Osteoblast (primary cell): ENCODE data around the gene ANAPC13. TPM values are rescaled to one million over a fixed set of nuclear protein-coding genes. Genes with fewer than 3 reads are reported as not detected.

Experiments
- DNase-seq: peaks from one replicate; pipeline ENCODE4 v3.0.0; 2011; ENCODE audit warnings: low spot score, mixed read lengths; ENCODE audit not compliant: insufficient read length; ENCODE audit errors: missing footprints
- H2AFZ ChIP-seq: 2 replicates; pipeline ENCODE4 v1.6.0; 2011; ENCODE audit warnings: mild to moderate bottlenecking, low read length
- H3K27ac ChIP-seq: 2 replicates; pipeline ENCODE4 v1.5.1; 2011; ENCODE audit warnings: mild to moderate bottlenecking, low read depth, low read length, moderate library complexity
- H3K27me3 ChIP-seq: 2 replicates; pipeline ENCODE4 v1.6.0; 2012; ENCODE audit warnings: mild to moderate bottlenecking, control low read depth, inconsistent platforms, low read length, moderate library complexity; ENCODE audit not compliant: insufficient read depth
- H3K36me3 ChIP-seq: 2 replicates; pipeline ENCODE4 v1.5.1; 2011; ENCODE audit warnings: mild to moderate bottlenecking, low read length, control low read depth, moderate library complexity; ENCODE audit not compliant: insufficient read depth
- H3K4me1 ChIP-seq: 2 replicates; pipeline ENCODE4 v1.5.1; 2011; ENCODE audit warnings: mild to moderate bottlenecking, low read length, control low read depth, moderate library complexity; ENCODE audit not compliant: insufficient read depth
- H3K4me2 ChIP-seq: 2 replicates; pipeline ENCODE4 v1.6.0; 2011; ENCODE audit warnings: mild to moderate bottlenecking, low read length; ENCODE audit not compliant: insufficient read depth
- H3K4me3 ChIP-seq: fragments of 200-600 bp; sonication (generic); 3 replicates; pipeline ENCODE4 v1.5.1; 2012; ENCODE audit warnings: mild to moderate bottlenecking, low read length, inconsistent platforms; ENCODE audit not compliant: insufficient read depth
- H3K79me2 ChIP-seq: 2 replicates; pipeline ENCODE4 v1.6.0; 2012; ENCODE audit warnings: mild to moderate bottlenecking, low read length, control low read depth, inconsistent platforms; ENCODE audit not compliant: insufficient read depth
- H3K9me3 ChIP-seq: 2 replicates; pipeline ENCODE4 v1.5.1; 2011; ENCODE audit warnings: low read depth, low read length, control low read depth
- H4K20me1 ChIP-seq: 2 replicates; pipeline ENCODE4 v1.6.0; 2012; ENCODE audit warnings: mild to moderate bottlenecking, low read length, control low read depth; ENCODE audit not compliant: insufficient read depth
- CTCF ChIP-seq: IDR thresholded peaks from 2 replicates; pipeline ENCODE4 v1.5.1; 2011; ENCODE audit warnings: mild to moderate bottlenecking, low read depth, low read length, moderate library complexity; ENCODE audit errors: extremely low read depth
- total RNA-seq: library from RNA; depleted of rRNA; stranded (reverse); fragments of >200 nt; gene quantifications from 2 replicates; pipeline ENCODE4 v1.2.3, GENCODE V29; 2012

ANAPC13 gene
- total RNA-seq, 1 donor: 68.4 TPM

GRCh38 chr3:134495980-134496379 lies 10.2 kb upstream of the ANAPC13 start:
- H3K79me2 ChIP-seq: peaks cover 66% of the 10 kb centered on the region
- no peaks in the 10 kb centered on the region for H3K36me3 ChIP-seq
- no peak for DNase-seq
- H2AFZ ChIP-seq: no peak overlapping the region
- H3K9me3 ChIP-seq: no peaks in the 10 kb centered on the region
- no peaks in the 10 kb centered on the region for H4K20me1 ChIP-seq
- H3K27ac ChIP-seq: no peak overlapping the region
- no peak overlapping the region for H3K4me2 ChIP-seq
- no peaks in the 10 kb centered on the region for H3K27me3 ChIP-seq
- TF ChIP-seq CTCF: no peak
- H3K4me1 ChIP-seq: no peaks in the 10 kb centered on the region
- H3K4me3 ChIP-seq: no peak overlapping the region

- H3K79me2 ChIP-seq: peaks cover 65% of the 10 kb centered on the region
- H3K4me2 ChIP-seq: no peak overlapping the region
- no peaks in the 10 kb centered on the region for H4K20me1 ChIP-seq
- no peaks in the 10 kb centered on the region for H3K36me3 ChIP-seq
- no peaks in the 10 kb centered on the region for H3K4me1 ChIP-seq
- no peak for DNase-seq
- H2AFZ ChIP-seq: no peak overlapping the region
- no peaks in the 10 kb centered on the region for H3K9me3 ChIP-seq
- no peaks in the 10 kb centered on the region for H3K27me3 ChIP-seq
- no peak for TF ChIP-seq CTCF
- no peak overlapping the region for H3K4me3 ChIP-seq
- H3K27ac ChIP-seq: no peak overlapping the region
Observed at GRCh38 chr3:134494495-134494894, 8.7 kb upstream of the ANAPC13 start.

- Histone ChIP-seq H4K20me1 (no peaks in the 10 kb centered on the region), H3K79me2 (peaks cover 72% of the 10 kb centered on the region), H3K4me3 (peak overlapping the region; percentile 86), H3K4me2 (peak overlapping the region; percentile 93), H3K4me1 (peaks cover 43% of the 10 kb centered on the region), H3K9me3 (no peaks in the 10 kb centered on the region), H2AFZ (no peak overlapping the region), H3K36me3 (peaks cover 4% of the 10 kb centered on the region), H3K27ac (peak overlapping the region; percentile 99), H3K27me3 (no peaks in the 10 kb centered on the region)
- peak; percentile 22 for DNase-seq
- no peak for TF ChIP-seq CTCF
Observed at GRCh38 chr3:134487406-134487805, 1.6 kb upstream of the ANAPC13 start.

GRCh38 chr3:134486577-134487041 lies 824 bp upstream of the ANAPC13 start:
- Histone ChIP-seq H3K27me3 (no peaks in the 10 kb centered on the region), H3K36me3 (peaks cover 11% of the 10 kb centered on the region), H3K9me3 (no peaks in the 10 kb centered on the region), H3K79me2 (peaks cover 72% of the 10 kb centered on the region), H4K20me1 (no peaks in the 10 kb centered on the region), H3K4me2 (peak overlapping the region; percentile 93), H2AFZ (peak overlapping the region; percentile 71), H3K4me1 (peaks cover 48% of the 10 kb centered on the region), H3K4me3 (peak overlapping the region; percentile 86), H3K27ac (peak overlapping the region; percentile 99)
- TF ChIP-seq CTCF: no peak
- DNase-seq: peak; percentile 68
